Fibroblast of gingiva (primary cell): ENCODE results near the gene APOO.

Experiments
- DNase-seq: peaks from one replicate; pipeline ENCODE4 v3.0.0-alpha.2; 2011; ENCODE audit warnings: low read depth

APOO gene

DNA sequence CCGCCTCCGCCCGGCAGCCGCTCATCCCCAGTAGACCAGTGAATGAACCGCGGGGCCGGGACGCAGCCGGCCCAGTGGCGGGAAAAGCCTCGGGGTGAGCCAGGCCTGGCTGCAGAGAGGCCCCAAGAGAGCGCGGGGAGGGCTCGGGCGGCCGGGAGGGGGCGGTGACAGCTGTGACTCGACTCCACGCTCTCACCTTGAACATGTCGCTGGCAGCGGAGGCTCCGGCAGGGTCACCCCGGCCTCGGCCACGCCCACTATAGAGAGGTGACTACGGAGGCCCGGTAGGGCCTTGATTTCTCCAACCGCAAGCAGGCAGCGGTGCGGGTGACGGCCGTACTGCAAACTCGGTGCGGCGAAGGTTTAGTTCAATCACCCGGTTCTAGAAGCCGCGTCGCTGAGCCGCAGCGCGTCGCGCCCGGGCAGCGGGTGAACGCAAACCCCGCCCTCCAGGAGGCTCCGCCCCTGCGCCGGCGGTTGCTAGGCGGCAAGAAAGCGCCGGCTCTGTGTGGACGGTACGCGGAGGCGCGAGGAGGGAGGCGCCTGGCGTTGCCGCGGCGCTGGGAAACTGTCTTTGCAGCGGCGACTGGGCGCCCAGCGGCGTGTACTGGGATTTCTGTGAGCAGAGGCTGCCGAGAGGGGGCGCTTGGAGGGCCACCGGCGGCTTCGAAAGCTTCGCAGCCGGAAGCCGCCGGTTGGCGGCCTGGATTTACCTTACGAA, at the start of gene APOO, which contains the start of gene CXorf58:
APOO (minus strand) TSS at position 441 of the 721 bp plus-strand sequence; CDS start at position 205, 236 bp downstream.
CXorf58 (plus strand) TSS at position 509 of the 721 bp plus-strand sequence. CDS start 2,297 bp downstream, outside the sequence.
- DNase-seq: peak; percentile 90

DNA sequence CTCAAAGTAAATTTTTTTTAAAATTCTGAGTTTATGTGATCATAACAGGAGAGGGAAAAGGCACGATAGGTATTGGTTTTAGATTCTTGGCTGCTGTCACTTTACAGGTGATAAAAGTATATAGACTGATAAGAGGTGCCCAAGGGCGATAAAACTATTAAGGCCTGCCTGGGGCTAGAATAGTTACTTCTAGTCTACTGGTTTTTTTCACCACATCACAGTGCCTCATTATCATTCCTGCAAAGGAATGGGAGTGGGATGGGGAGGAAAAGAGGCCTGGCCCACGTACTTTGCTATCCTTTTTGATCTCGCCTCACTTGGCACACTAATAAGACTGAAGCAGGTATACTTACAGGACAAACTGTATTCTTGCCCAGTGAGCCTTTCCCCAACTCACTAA, 46.7 kb upstream of the APOO start:
- DNase-seq: no peak

- no peak for DNase-seq
These were observed 46.2 kb upstream of the APOO start for GRCh38 chrX:23953908-23954269.

DNA sequence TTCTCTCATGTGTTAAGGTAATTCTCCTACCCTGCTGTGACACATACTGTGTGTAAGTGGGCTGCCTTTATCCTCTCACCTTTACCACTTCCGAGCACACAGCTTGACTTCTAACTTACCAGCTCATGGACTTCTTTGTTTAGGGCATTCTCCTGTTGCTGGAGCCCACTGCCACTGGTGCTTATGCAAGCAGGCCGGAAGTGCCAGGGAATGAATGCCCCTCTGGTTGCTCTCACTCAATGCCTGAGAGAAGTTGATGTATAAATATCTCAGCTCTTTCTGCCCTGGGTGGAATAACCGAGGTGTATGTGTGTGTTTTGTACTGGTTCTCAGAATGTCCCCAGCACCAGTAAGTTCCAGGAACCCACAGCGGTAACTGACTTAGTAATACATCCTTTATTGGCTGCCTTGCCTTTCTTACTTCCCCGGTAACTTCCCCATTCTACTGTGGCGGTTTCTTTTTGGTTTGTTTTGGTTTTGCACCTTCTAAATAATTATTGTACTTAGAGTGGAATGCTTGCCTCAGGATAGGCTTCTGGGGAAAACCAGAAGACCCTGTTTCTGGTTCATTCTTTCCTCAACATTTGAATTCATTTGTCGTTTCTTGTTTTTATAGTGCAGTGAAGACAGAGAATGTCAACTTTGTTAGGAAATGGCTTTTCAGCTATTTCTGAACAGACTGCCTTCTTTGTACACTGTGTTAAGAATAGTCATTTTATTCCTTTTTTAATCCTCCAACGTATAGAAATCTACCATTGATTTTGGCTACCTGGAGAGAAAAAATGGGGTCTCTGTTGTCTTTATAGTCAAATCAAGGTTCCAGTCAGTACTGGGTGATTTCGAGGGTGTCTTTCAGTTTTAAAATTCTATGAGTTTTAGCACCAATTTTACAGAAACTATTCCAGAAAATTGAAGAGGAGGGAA, 45.5 kb upstream of the APOO start:
- no peak for DNase-seq

DNA sequence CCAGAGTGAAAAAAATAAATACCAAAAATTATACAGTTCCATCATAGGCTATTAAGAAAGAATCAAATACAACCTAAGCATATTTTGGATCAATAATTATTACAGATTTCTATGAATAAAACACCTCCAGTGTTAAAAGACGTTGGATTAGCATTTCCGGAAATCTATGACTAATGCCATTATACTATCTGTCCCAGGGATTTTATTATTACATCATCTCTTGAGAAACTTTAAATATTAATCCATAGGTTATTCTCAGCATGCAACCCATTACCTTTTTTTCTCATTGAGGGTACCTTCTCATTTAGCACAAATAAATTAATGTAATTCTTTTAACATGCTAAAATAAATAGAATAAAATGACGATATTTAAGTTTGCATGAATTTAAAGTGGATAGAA, 44.7 kb upstream of the APOO start:
- DNase-seq: no peak

DNA sequence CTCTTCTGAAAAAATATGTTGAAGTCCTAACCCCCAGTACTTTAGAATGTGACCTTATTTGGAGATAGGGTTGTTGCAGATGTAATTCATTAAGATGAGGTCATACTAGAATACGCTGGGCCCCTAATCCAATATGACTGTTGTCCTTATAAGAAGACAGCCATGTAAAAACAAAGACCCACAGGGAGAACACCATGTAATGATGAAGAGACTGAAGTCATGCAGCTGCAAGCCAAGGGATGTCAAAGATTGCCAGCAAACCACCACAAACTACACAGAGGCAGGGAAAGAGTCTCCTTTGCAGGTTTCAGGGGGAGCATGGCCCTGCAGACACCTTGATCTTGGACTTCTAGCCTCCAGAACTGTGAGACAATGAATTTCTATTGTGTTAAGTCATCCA, 37.5 kb upstream of the APOO start:
- DNase-seq: no peak

DNA sequence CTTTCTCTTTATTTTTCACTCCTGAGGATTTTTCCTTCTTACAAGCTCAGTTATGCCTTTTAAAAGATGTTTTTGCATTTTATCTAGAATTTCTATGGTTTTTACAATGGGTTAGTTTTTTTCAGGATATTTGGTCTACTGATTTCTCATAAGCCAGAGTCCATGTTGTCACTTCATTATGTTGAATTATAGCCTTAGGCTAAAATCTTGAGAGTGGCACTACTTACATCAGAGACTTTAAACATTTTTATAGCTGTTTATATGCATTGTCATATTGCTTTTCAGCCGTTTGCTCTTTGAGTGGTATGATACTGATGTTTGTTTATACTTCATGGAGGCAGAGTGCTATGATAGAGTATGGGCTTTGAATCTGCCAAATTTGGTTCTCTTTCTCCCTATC, 36.5 kb upstream of the APOO start:
- no peak for DNase-seq

DNA sequence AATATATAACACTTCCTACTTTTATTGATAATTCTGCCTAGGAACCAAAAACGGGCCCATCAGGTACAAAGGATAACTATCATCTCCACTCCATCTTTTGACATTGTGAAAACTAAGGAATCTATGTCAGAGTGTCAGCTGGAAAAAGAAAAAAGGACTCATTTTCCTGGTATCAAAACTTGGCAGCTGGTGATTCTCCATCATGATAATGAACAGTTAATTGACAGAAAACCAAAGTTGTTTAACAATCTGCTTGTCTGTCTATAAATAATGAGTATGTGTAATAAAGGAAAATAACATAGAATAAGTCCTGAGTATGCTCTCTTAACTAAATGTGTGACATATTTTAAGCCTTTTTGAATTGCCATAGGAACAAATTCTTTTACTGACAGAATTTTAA, 31.5 kb upstream of the APOO start:
- DNase-seq: no peak

DNA sequence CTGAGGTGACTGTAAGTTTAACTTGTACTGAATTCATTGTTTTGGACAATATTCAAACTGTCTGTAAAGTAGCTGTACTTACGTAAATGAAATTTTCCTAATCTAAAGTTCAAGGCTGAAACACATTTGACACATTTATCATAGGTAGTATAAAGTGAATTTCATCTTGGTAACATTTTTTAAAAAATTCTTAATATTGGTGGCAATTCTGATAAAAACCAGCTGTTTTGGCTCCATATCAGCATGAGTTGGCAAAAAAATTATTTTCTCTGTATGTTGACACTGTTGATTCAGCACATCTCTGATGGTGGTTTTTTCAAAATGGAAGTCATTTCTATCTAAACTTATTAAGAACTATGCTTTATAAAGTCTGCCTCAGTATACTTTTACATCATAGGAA, 31.0 kb upstream of the APOO start:
- DNase-seq: peak; percentile 20

DNA sequence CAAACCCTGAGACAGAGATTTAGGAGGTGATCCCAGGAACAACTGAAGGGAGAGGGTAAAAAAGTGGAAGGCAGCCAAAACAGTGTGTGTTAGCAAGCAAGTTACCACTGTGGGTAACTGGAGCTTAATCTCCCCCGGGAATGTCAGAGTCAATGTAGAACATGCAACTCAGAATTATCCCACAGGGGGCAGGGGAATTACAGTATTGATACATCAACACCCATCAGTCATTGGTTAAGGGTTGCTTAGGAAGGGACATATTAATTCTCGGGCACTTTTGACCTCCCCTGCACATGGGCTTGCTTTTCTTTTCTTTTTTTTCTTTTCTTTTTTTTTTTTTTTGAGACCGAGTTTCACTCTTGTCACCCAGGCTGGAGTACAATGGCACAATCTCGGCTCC, 29.4 kb upstream of the APOO start:
- no peak for DNase-seq

- DNase-seq: no peak
These were observed 28.4 kb upstream of the APOO start for GRCh38 chrX:23936180-23936579.

GRCh38 chrX:23935106-23935505, 27.4 kb upstream of the APOO start:
- DNase-seq: peak; percentile 46

- DNase-seq: peak; percentile 9
These were observed 24.3 kb upstream of the APOO start for GRCh38 chrX:23932046-23932445.

DNA sequence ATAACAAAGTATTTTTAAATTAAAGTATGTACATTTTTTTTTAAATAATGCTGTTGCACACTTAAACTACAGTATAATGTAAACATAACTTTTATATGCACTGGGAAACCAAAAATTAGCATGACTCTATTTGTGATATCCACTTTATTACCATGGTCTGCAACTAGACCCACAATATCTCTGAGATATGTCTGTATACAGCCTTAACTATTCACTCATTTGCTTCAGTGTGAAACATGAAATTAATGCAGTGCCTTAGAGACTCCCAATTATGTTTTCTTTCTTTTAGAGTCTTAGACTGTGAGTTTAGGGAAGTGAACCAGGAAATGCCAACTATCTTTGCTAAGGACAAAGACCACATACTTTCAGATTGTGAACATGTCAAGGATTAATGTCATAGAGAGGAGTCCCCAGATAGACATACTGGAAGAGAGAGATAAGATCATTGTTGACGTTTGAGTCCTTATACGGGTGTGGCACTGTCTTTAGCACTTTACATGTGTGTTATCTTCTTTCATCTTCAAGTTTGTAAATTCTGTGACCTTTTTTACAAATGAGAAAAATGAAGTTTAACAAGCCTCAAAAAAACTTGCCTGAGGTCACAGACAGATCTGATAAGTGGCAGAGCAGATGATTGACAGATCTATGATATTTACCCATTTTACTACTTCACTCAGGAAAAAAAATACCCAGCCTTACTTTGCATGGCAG, 23.3 kb upstream of the APOO start:
- no peak for DNase-seq

DNA sequence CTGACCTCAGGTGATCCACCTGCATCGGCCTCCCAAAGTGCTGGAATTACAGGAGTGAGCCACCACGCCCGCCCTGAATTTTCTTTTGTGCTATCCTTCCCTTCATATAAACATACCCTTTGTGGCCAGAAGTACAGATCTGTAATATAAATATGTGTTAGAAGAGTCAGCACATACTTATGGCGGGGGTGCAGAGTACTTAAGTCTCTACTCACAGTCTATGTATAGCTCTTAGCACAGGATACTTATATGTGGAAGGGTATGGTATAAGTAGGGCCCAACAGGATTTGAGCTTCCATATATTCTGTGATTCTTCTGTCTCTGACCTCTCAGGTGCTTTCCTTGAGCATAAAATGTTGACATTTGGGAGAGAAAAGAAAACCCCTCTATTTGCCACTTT, 18.3 kb upstream of the APOO start:
- DNase-seq: no peak

DNA sequence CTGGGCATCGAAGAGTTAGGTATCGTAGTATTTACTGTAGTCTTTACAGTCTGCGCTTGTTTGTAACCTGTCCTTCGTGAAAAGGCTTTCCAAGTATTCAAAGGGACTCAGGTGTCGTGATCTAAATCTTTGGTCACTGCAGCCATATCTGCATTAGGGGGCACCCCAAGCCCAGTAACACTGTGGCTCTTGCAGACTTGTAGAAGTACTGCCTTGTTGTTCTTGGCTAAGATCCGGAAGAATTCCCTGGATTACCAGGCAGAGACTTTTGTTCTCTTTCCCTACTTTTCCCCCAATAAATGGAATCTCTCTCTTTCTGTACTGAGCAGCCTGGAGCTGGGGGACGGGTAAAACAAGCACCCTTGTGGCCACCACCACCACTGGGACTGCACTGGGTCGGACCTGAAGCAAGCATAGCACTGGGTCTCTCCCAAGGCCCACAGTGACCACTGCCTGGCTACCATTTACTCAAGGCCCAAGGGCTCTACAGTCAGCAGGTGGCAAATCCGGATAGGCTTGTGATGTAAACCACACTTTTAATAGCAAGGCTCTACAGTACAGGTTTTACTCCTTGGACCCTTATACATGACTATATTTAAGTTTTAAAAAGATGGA, 12.1 kb upstream of the APOO start:
- peak; percentile 4 for DNase-seq

DNA sequence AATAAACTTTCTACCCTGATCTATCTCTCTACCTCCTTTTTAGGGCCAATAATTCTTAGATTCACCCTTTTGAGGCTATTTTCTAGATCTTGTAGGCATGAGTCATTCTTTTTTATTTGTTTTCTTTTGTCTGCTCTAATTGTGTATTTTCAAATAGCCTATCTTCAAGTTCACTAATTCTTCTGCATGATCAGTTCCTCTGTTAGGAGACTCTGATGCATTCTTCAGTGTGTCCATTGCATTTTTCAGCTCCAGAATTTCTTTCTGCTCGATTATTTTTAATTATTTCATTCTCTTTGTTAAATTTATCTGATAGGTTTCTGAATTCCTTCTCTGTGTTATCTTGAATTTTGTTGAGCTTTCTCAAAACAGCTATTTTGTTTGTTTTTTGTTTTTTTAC, 11.4 kb upstream of the APOO start:
- DNase-seq: no peak

DNA sequence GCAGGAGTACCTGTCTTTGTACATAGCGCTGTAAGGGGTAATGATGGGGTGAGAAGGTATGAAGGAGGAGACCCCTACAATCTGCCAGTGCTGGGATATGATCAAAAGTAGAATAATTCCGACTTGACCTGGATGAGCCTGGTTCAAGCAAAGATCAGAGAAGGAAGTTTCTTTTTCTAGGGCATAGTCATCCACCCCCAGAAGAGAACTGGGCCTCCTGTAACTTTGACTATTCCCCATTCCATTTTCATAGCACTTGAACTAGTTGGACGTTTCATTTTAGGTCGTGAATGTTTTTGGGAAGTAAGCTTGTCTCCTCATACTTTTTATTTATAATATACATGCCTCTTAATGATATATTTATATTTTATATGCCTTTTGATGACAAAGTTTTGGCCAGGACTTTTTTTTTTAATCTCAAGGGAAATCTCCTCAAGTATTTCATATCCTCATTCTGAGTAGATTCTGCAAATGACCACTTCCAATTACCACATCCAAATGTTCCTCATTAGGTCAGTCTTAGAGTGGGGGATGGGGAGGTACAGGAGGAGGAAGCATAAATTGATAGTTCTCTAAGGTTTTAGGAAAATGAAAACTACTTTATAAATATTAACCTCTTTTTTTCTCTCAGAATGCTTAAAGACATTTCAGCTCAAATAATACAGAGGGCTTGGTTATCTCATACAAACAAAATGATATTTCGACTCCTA, 3.5 kb upstream of the APOO start:
- DNase-seq: no peak

DNA sequence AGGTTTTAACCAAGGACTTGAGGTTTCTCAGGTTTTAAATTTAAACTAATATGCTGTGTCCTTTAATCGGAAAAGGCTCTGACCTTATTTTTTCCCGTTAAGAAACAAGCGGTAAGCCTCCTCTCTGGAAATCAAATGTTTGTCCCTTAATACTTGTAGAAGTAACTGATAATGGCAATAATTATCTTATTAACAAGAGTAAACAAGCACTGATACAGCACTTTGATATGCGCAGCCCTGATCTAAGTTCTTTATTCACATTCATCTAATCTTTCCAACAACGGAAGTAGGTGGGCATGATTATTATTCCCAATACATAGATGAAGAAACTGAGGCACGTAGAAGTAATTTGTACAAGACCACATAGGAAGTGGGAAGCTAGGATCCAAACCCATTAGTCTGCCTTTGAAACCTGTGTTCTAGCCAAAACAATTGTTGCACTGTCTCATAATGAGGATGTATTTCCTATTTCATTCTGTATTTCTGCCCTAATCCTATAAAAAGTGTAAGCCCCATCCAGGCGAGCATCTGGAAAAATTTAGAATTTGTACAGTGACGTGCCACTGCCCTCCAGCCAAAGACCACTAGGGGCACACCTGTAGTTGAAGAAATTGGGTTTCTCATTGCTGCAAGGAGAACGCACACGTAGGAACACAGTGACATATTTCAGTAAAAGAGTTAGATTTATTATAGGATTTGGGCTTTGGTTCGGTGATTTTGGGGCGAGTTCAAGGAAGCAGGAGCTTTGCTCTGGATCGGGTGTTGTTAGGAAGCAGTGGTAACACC, 674 bp upstream of the APOO start:
- DNase-seq: no peak

DNA sequence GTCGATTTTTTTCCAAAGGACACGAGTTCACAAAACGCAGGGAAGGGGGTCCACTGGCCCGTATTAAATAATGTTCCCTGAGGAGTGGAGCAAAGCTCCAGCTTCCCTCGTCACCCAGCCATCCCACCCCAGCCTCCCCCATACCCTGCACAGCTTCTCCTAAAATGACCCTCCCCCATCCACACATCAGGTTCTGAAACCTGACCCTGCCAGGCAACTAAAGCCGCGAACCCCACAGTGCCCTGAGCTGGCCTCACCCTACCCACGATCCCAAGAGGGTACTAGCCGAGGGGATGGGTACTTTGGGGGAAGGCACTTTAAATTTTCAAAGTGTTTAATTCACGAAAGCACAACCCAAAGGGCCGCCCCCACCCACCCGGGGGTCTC, 634 bp downstream of the APOO start:
- no peak for DNase-seq

- peak; percentile 5 for DNase-seq
These were observed 3.6 kb downstream of the APOO start for GRCh38 chrX:23904096-23904495.
